OCI-LY1 (cell line): ENCODE results near the gene TNIP3.

ENCODE experiments used
- H2AFZ ChIP-seq: fragments of 200-600 bp; sonication (generic), shearing (Covaris generic); 2 replicates; pipeline ENCODE4 v1.6.0; 2014; ENCODE audit warnings: antibody characterized with exemption, mild to moderate bottlenecking, low read length
- H3F3A ChIP-seq: fragments of 200-600 bp; sonication (generic), shearing (Covaris generic); 2 replicates; pipeline ENCODE4 v1.6.0; 2014; ENCODE audit warnings: mild to moderate bottlenecking, antibody characterized with exemption, low read length, moderate library complexity; ENCODE audit not compliant: insufficient read depth
- H3K27ac ChIP-seq: fragments of 200-600 bp; sonication (generic); 2 replicates; pipeline ENCODE4 v1.5.1; 2014; ENCODE audit warnings: low read length, mixed run types, mild to moderate bottlenecking, low read depth; ENCODE audit not compliant: poor library complexity, severe bottlenecking
- H3K27me3 ChIP-seq: fragments of 200-600 bp; sonication (generic); 2 replicates; pipeline ENCODE4 v1.6.0; 2014; ENCODE audit warnings: antibody characterized with exemption, mild to moderate bottlenecking, low read length, moderate library complexity; ENCODE audit not compliant: insufficient read depth
- H3K36me3 ChIP-seq: fragments of 200-600 bp; sonication (generic); 2 replicates; pipeline ENCODE4 v1.6.1; 2014; ENCODE audit warnings: mild to moderate bottlenecking, antibody characterized with exemption, low read length, moderate library complexity, mixed read lengths; ENCODE audit not compliant: insufficient read depth
- H3K4me1 ChIP-seq: fragments of 200-600 bp; sonication (generic); 2 replicates; pipeline ENCODE4 v1.5.1; 2014; ENCODE audit warnings: mild to moderate bottlenecking, low read length, moderate library complexity; ENCODE audit not compliant: insufficient read depth, severe bottlenecking
- H3K4me2 ChIP-seq: fragments of 200-600 bp; sonication (generic), shearing (Covaris generic); 2 replicates; pipeline ENCODE4 v1.6.1; 2014; ENCODE audit warnings: low read length
- H3K4me3 ChIP-seq: fragments of 200-600 bp; sonication (generic); 2 replicates; pipeline ENCODE4 v1.5.1; 2014; ENCODE audit warnings: low read length, low read depth, mild to moderate bottlenecking, mixed read lengths; ENCODE audit not compliant: poor library complexity, severe bottlenecking
- H3K79me2 ChIP-seq: fragments of 200-600 bp; shearing (Covaris generic); 2 replicates; pipeline ENCODE4 v1.6.1; 2016; ENCODE audit warnings: mixed run types, low read length, mixed read lengths; ENCODE audit not compliant: insufficient read depth
- H3K9ac ChIP-seq: fragments of 200-600 bp; sonication (generic), shearing (Covaris generic); 2 replicates; pipeline ENCODE4 v1.6.1; 2014; ENCODE audit warnings: mild to moderate bottlenecking, low read length, mixed read lengths
- H3K9me2 ChIP-seq: fragments of 200-600 bp; sonication (generic), shearing (Covaris generic); 2 replicates; pipeline ENCODE4 v1.6.1; 2014; ENCODE audit warnings: low read depth, mild to moderate bottlenecking, low read length, mixed read lengths
- H3K9me3 ChIP-seq: fragments of 200-600 bp; shearing (Covaris generic); 2 replicates; pipeline ENCODE4 v1.6.1; 2014; ENCODE audit warnings: low read length, mixed read lengths
- H4K20me1 ChIP-seq: fragments of 200-600 bp; sonication (generic), shearing (Covaris generic); 2 replicates; pipeline ENCODE4 v1.6.0; 2016; ENCODE audit warnings: mild to moderate bottlenecking, low read length; ENCODE audit not compliant: insufficient read depth
- EZH2 ChIP-seq: fragments of 200-600 bp; sonication (generic), shearing (Covaris generic); IDR thresholded peaks from 2 replicates; pipeline ENCODE4 v1.8.0; 2017; ENCODE audit warnings: borderline replicate concordance, mixed run types, mild to moderate bottlenecking, antibody characterized with exemption, low read length, moderate library complexity, mixed read lengths
- TF ChIP-seq, protein P1 (sequence below): fragments of 200-600 bp; sonication (generic), shearing (Covaris generic); IDR thresholded peaks from 2 replicates; pipeline ENCODE4 v1.5.1; 2017; ENCODE audit warnings: mild to moderate bottlenecking, antibody characterized with exemption, low read length, moderate library complexity, mixed read lengths

TNIP3 gene

DNA sequence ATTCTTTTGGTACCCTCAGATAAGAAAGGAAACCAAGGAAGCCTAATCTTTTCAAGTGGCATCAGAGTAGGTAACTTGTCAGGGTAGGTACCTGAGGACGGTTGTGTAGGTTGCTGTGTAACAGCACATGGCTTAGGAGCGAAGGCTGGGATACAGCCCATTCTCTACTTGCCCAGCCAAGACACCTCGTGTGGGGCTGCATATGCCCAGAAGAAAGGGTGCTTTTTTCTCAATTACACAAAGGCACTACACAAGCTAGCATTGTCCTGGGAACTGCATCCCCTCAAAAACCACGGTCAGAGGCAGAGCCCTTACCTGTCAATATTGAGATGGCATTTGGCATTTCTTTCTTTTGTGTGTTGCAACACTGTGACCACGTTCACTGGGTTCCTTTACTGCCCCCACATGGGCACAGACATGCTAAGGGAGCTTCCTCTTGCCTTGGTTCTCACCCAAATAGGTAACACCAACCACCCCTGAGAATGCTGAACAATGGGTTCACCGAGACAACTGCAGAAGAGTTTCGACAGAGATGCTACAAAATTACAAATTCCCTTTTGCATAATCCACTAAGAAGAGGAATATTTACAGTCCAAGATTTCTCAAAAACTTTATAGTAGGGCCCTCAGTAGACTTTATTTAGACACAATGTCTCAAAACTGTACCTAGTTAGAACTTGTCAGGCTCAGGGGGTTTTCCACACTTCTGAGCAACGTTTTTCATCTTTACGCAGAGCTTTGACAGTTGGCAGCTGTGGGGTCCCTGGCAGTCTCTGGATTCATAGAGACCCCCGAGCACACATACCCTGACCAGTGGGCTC lies 35.8 kb upstream of the TNIP3 start:
- Histone ChIP-seq H3K9me3 (no peaks in the 10 kb centered on the region), H3K4me1 (no peaks in the 10 kb centered on the region), H3F3A (no peaks in the 10 kb centered on the region), H4K20me1 (no peaks in the 10 kb centered on the region), H3K4me2 (no peak overlapping the region), H3K36me3 (no peaks in the 10 kb centered on the region), H3K9ac (no peak overlapping the region), H3K27ac (no peak overlapping the region), H3K27me3 (no peaks in the 10 kb centered on the region), H3K79me2 (no peaks in the 10 kb centered on the region), H2AFZ (no peak overlapping the region), H3K4me3 (no peak overlapping the region), H3K9me2 (no peaks in the 10 kb centered on the region)
- no peak for TF ChIP-seq EZH2
- TF ChIP-seq, protein P1, sequence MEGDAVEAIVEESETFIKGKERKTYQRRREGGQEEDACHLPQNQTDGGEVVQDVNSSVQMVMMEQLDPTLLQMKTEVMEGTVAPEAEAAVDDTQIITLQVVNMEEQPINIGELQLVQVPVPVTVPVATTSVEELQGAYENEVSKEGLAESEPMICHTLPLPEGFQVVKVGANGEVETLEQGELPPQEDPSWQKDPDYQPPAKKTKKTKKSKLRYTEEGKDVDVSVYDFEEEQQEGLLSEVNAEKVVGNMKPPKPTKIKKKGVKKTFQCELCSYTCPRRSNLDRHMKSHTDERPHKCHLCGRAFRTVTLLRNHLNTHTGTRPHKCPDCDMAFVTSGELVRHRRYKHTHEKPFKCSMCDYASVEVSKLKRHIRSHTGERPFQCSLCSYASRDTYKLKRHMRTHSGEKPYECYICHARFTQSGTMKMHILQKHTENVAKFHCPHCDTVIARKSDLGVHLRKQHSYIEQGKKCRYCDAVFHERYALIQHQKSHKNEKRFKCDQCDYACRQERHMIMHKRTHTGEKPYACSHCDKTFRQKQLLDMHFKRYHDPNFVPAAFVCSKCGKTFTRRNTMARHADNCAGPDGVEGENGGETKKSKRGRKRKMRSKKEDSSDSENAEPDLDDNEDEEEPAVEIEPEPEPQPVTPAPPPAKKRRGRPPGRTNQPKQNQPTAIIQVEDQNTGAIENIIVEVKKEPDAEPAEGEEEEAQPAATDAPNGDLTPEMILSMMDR, result no peak

DNA sequence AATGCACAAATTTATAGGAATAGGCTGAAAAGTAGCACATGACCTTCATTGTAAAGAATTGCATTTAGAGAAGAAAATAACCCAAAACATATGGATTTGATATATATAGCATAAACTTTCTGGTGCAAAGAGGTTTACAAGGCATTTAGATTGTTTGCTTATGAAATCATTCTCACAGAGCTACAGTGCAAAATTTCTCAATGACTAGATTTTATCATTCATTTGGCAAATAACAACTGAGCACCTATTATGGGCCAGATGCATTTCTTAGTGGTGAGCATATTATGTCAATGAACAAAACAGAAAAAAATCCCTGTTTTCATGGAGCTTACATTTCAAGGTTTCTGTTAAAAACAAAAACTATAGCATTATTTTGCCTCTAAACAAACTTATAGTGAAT lies 34.1 kb upstream of the TNIP3 start:
- Histone ChIP-seq H3K36me3 (no peaks in the 10 kb centered on the region), H3K79me2 (no peaks in the 10 kb centered on the region), H3K4me2 (no peak overlapping the region), H2AFZ (no peak overlapping the region), H3K4me1 (no peaks in the 10 kb centered on the region), H3K4me3 (no peak overlapping the region), H3K27ac (no peak overlapping the region), H3F3A (no peaks in the 10 kb centered on the region), H3K9me3 (no peaks in the 10 kb centered on the region), H3K9me2 (no peaks in the 10 kb centered on the region), H3K27me3 (no peaks in the 10 kb centered on the region), H3K9ac (no peak overlapping the region), H4K20me1 (no peaks in the 10 kb centered on the region)
- TF ChIP-seq, protein P1, result no peak
- TF ChIP-seq EZH2, result no peak

DNA sequence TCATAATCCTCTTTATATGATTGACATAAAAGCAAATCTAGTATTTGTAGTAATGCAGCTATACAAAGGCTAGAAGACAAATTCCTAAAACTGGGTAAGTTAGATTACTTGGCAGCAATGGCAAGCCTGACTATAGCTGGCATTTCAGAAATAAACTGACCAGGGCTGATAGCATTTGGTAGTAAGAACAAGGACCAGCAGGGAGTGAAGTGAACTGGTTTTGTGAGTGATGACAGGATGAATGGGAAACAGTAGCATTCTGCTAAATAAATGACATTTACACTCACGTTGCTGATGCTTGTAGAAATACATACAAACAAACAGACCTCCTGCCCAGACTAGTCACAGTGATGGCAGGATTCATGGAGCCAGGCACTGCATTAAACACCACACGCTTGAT lies 31.5 kb upstream of the TNIP3 start:
- no peaks in the 10 kb centered on the region for H3K36me3 ChIP-seq
- H3K27me3 ChIP-seq, result no peaks in the 10 kb centered on the region
- no peak overlapping the region for H2AFZ ChIP-seq
- no peaks in the 10 kb centered on the region for H3F3A ChIP-seq
- no peaks in the 10 kb centered on the region for H3K9me3 ChIP-seq
- no peaks in the 10 kb centered on the region for H4K20me1 ChIP-seq
- TF ChIP-seq, protein P1, result no peak
- no peak for TF ChIP-seq EZH2
- H3K4me3 ChIP-seq, result no peak overlapping the region
- H3K79me2 ChIP-seq, result no peaks in the 10 kb centered on the region
- H3K27ac ChIP-seq, result no peak overlapping the region
- H3K4me2 ChIP-seq, result no peak overlapping the region
- H3K9ac ChIP-seq, result no peak overlapping the region
- H3K4me1 ChIP-seq, result no peaks in the 10 kb centered on the region
- H3K9me2 ChIP-seq, result no peaks in the 10 kb centered on the region
